ENCODE results near the gene CEMIP.

- TF ChIP-seq CTCF (IDR thresholded peaks at IDR 0.05) = no peak
- TF ChIP-seq EP300 (IDR thresholded peaks at IDR 0.05) = no peak
Observed at GRCh38 chr15:80920271-80920699, 141.1 kb downstream of the CEMIP start.
